SK-N-SH treated with all-trans-retinoic acid at 6 μM for 48 hours (cell line): ENCODE data around the gene ILKAP.

ENCODE experiments used
- ATAC-seq: fragments of 200-7000 bp; cut with Tn5 transposase; 3 replicates; pipeline ENCODE4 v1.9.1; 2020; ENCODE audit warnings: mild to moderate bottlenecking, moderate library complexity
- BACH2 ChIP-seq: fragments of 250-450 bp; sonication (Bioruptor Pico); IDR thresholded peaks from 2 replicates; pipeline ENCODE4 v1.9.0; 2021; ENCODE audit warnings: mild to moderate bottlenecking, borderline replicate concordance
- CSDC2 ChIP-seq: fragments of 250-450 bp; sonication (Bioruptor Pico); IDR thresholded peaks from 2 replicates; pipeline ENCODE4 v1.5.0; 2020; ENCODE audit warnings: mild to moderate bottlenecking, moderate library complexity
- ESRRG ChIP-seq: fragments of 250-450 bp; sonication (Bioruptor Pico); IDR thresholded peaks from 2 replicates; pipeline ENCODE4 v1.6.1; 2021; ENCODE audit warnings: mild to moderate bottlenecking
- GLIS3 ChIP-seq: fragments of 250-450 bp; sonication (Bioruptor Pico); IDR thresholded peaks from 2 replicates; pipeline ENCODE4 v1.5.0; 2020; ENCODE audit warnings: mild to moderate bottlenecking, moderate library complexity
- ISL1 ChIP-seq: fragments of 250-450 bp; sonication (Bioruptor Pico); IDR thresholded peaks from 2 replicates; pipeline ENCODE4 v2.1.2; 2022; ENCODE audit warnings: mild to moderate bottlenecking, moderate library complexity
- OSR1 ChIP-seq: fragments of 250-450 bp; sonication (Bioruptor Pico); IDR thresholded peaks from 2 replicates; pipeline ENCODE4 v1.8.0; 2022; ENCODE audit warnings: moderate library complexity, mild to moderate bottlenecking, inconsistent platforms
- PATZ1 ChIP-seq: fragments of 250-450 bp; sonication (Bioruptor Pico); IDR thresholded peaks from 2 replicates; pipeline ENCODE4 v1.8.0; 2020; ENCODE audit warnings: mild to moderate bottlenecking, moderate library complexity, borderline replicate concordance
- PPARA ChIP-seq: fragments of 250-450 bp; sonication (Bioruptor Pico); IDR thresholded peaks from 2 replicates; pipeline ENCODE4 v1.5.0; 2020; ENCODE audit warnings: mild to moderate bottlenecking, borderline replicate concordance
- RARB ChIP-seq: fragments of 250-450 bp; sonication (Bioruptor Pico); IDR thresholded peaks from 2 replicates; pipeline ENCODE4 v1.8.0; 2021; ENCODE audit warnings: mild to moderate bottlenecking, moderate library complexity
- SNAI2 ChIP-seq: fragments of 250-450 bp; sonication (Bioruptor Pico); IDR thresholded peaks from 2 replicates; pipeline ENCODE4 v1.5.0; 2020; ENCODE audit warnings: mild to moderate bottlenecking, moderate library complexity
- TCF4 ChIP-seq: fragments of 250-450 bp; sonication (Bioruptor Pico); IDR thresholded peaks from 2 replicates; pipeline ENCODE4 v1.8.0; 2021; ENCODE audit warnings: mild to moderate bottlenecking, moderate library complexity, borderline replicate concordance
- TOX ChIP-seq: fragments of 250-450 bp; sonication (Bioruptor Pico); IDR thresholded peaks from 2 replicates; pipeline ENCODE4 v1.8.0; 2021; ENCODE audit warnings: mild to moderate bottlenecking, moderate library complexity, borderline replicate concordance
- ZC3H10 ChIP-seq: fragments of 250-450 bp; sonication (Bioruptor Pico); IDR thresholded peaks from 2 replicates; pipeline ENCODE4 v1.5.1; 2021; ENCODE audit warnings: mild to moderate bottlenecking, moderate library complexity
- ZFP3 ChIP-seq: fragments of 250-450 bp; sonication (Bioruptor Pico); IDR thresholded peaks from 2 replicates; pipeline ENCODE4 v1.5.0; 2020; ENCODE audit warnings: mild to moderate bottlenecking, moderate library complexity
- ZFP30 ChIP-seq: fragments of 450-650 bp; formaldehyde crosslinking; IDR thresholded peaks from 2 replicates; pipeline ENCODE4 v1.5.0; 2022; ENCODE audit warnings: mild to moderate bottlenecking, moderate library complexity
- ZNF565 ChIP-seq: fragments of 450-650 bp; formaldehyde crosslinking; conservative IDR thresholded peaks from 2 replicates; pipeline ENCODE4 v1.5.0; 2020; ENCODE audit warnings: low read depth, mild to moderate bottlenecking, moderate library complexity
- ZNF70 ChIP-seq: fragments of 450-650 bp; formaldehyde crosslinking; IDR thresholded peaks from 2 replicates; pipeline ENCODE4 v1.5.0; 2020; ENCODE audit warnings: mild to moderate bottlenecking, moderate library complexity
- ZNF8 ChIP-seq: fragments of 450-650 bp; formaldehyde crosslinking; IDR thresholded peaks from 2 replicates; pipeline ENCODE4 v1.5.0; 2020; ENCODE audit warnings: mild to moderate bottlenecking, moderate library complexity
- TF ChIP-seq, protein P1 (sequence below): fragments of 250-450 bp; sonication (Bioruptor Pico); IDR thresholded peaks from 2 replicates; pipeline ENCODE4 v1.5.1; 2020; ENCODE audit warnings: low read depth, mild to moderate bottlenecking, moderate library complexity
- TF ChIP-seq, protein P2 (sequence below): fragments of 250-450 bp; sonication (Bioruptor Pico); IDR thresholded peaks from 2 replicates; pipeline ENCODE4 v1.5.1; 2021; ENCODE audit warnings: mild to moderate bottlenecking, moderate library complexity
- TF ChIP-seq, protein P3 (sequence below): fragments of 250-450 bp; sonication (Bioruptor Pico); IDR thresholded peaks from 2 replicates; pipeline ENCODE4 v1.5.0; 2020; ENCODE audit warnings: mild to moderate bottlenecking, moderate library complexity
- TF ChIP-seq, protein P4 (sequence below): fragments of 250-450 bp; sonication (Bioruptor Pico); IDR thresholded peaks from 2 replicates; pipeline ENCODE4 v1.8.0; 2021; ENCODE audit warnings: low read depth, mild to moderate bottlenecking, moderate library complexity, borderline replicate concordance

ILKAP gene

GRCh38 chr2:238158018-238158508 is 45.4 kb downstream of the ILKAP start:
- TF ChIP-seq ESRRG (CRISPR knock-in tag): no peak
- TF ChIP-seq TCF4 (CRISPR knock-in tag): no peak
- TF ChIP-seq ZNF8 (CRISPR knock-in tag): no peak
- no peak for TF ChIP-seq TOX (CRISPR knock-in tag)
- no peak for TF ChIP-seq SNAI2 (CRISPR knock-in tag)
- TF ChIP-seq BACH2 (CRISPR knock-in tag): no peak
- no peak for TF ChIP-seq ZC3H10 (CRISPR knock-in tag)
- TF ChIP-seq, protein P1, sequence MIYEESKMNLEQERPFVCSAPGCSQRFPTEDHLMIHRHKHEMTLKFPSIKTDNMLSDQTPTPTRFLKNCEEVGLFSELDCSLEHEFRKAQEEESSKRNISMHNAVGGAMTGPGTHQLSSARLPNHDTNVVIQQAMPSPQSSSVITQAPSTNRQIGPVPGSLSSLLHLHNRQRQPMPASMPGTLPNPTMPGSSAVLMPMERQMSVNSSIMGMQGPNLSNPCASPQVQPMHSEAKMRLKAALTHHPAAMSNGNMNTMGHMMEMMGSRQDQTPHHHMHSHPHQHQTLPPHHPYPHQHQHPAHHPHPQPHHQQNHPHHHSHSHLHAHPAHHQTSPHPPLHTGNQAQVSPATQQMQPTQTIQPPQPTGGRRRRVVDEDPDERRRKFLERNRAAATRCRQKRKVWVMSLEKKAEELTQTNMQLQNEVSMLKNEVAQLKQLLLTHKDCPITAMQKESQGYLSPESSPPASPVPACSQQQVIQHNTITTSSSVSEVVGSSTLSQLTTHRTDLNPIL: no peak
- TF ChIP-seq ZFP3 (CRISPR knock-in tag): no peak
- no peak for TF ChIP-seq ISL1 (CRISPR knock-in tag)
- TF ChIP-seq, protein P2, sequence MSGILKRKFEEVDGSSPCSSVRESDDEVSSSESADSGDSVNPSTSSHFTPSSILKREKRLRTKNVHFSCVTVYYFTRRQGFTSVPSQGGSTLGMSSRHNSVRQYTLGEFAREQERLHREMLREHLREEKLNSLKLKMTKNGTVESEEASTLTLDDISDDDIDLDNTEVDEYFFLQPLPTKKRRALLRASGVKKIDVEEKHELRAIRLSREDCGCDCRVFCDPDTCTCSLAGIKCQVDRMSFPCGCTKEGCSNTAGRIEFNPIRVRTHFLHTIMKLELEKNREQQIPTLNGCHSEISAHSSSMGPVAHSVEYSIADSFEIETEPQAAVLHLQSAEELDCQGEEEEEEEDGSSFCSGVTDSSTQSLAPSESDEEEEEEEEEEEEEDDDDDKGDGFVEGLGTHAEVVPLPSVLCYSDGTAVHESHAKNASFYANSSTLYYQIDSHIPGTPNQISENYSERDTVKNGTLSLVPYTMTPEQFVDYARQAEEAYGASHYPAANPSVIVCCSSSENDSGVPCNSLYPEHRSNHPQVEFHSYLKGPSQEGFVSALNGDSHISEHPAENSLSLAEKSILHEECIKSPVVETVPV (CRISPR knock-in tag): no peak
- ATAC-seq: no peak

DNA sequence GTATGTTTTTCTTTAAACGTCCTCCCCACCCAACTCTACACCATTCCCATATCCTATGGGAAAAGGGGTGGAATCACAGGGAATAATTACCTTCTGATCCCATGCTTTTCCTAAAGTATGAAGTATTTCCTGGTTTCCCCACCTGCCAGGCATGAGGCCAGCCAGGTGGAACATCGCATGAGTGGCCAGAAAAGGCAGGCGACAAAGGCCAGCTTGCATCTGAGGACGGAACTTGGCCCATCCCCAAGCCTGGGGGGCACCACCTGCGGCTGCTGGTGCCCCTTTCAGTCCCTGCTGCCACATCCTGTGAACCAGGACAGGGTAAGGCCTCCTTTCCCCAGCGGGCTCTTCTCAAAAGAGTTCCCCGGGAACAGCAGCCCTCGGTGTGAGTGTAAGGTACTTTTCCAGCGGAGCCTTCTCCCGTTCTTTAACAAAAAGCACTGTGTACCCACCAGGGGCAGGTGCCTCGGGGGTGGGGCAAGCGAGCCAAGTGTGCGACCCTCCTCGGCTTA is 45.9 kb downstream of the ILKAP start:
- TF ChIP-seq, protein P3, sequence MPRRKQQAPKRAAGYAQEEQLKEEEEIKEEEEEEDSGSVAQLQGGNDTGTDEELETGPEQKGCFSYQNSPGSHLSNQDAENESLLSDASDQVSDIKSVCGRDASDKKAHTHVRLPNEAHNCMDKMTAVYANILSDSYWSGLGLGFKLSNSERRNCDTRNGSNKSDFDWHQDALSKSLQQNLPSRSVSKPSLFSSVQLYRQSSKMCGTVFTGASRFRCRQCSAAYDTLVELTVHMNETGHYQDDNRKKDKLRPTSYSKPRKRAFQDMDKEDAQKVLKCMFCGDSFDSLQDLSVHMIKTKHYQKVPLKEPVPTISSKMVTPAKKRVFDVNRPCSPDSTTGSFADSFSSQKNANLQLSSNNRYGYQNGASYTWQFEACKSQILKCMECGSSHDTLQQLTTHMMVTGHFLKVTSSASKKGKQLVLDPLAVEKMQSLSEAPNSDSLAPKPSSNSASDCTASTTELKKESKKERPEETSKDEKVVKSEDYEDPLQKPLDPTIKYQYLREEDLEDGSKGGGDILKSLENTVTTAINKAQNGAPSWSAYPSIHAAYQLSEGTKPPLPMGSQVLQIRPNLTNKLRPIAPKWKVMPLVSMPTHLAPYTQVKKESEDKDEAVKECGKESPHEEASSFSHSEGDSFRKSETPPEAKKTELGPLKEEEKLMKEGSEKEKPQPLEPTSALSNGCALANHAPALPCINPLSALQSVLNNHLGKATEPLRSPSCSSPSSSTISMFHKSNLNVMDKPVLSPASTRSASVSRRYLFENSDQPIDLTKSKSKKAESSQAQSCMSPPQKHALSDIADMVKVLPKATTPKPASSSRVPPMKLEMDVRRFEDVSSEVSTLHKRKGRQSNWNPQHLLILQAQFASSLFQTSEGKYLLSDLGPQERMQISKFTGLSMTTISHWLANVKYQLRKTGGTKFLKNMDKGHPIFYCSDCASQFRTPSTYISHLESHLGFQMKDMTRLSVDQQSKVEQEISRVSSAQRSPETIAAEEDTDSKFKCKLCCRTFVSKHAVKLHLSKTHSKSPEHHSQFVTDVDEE (CRISPR knock-in tag): no peak
- no peak for TF ChIP-seq ZNF565 (CRISPR knock-in tag)

DNA sequence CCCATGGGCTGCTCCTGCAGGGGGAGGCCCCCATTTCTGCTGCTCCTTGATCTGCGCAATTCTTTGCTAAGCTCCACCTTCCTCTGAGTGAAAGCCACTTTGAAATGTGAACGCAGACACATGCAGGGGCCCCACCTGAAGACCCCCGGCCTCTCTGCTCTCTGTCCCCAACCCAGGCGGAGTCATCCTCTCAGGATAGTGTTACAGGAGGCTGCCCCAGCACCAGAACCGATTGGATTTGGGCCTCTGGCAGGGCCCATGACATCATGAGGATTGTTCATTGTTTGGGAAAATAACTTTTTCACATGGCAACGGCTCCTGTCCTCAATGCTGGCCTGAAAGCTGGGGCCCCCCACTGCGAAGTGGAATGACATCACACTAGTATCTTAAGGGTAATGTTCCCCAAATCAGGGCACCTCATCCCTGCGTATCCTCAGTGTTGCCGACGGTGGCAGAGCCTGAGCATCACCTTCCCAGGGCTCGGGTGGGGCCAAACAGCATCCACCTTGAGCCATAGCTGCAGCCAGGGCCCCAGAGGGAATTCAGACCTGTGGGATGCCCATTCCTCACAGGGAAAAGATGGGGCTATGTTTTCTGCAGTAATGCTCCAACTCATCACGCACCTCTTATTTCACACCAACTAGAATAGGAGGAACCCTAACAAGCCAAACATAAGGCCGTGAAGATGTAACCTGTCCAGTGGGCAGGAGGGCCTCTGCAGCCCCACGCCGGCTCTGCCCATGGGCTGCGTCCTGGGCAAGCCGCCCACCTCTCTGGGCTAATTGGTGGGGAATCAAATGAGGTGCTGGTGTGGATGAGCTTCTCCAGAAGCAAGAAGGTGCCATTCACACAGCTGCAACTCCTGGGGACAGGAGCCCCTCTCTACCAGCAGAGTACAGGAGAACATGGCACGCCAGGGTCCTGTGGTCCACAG is 47.5 kb downstream of the ILKAP start:
- no peak for ATAC-seq
- TF ChIP-seq PATZ1 (CRISPR knock-in tag): no peak
- TF ChIP-seq ZNF8 (CRISPR knock-in tag): no peak
- TF ChIP-seq SNAI2 (CRISPR knock-in tag): no peak
- TF ChIP-seq, protein P1: no peak
- no peak for TF ChIP-seq ZC3H10 (CRISPR knock-in tag)
- no peak for TF ChIP-seq RARB (CRISPR knock-in tag)

More for the DNA sequence above, 45.9 kb downstream of the ILKAP start:
- no peak for ATAC-seq

- ATAC-seq: no peak
- TF ChIP-seq BACH2 (CRISPR knock-in tag): no peak
- no peak for TF ChIP-seq GLIS3
- no peak for TF ChIP-seq ISL1 (CRISPR knock-in tag)
- no peak for TF ChIP-seq OSR1 (CRISPR knock-in tag)
- TF ChIP-seq, protein P4, sequence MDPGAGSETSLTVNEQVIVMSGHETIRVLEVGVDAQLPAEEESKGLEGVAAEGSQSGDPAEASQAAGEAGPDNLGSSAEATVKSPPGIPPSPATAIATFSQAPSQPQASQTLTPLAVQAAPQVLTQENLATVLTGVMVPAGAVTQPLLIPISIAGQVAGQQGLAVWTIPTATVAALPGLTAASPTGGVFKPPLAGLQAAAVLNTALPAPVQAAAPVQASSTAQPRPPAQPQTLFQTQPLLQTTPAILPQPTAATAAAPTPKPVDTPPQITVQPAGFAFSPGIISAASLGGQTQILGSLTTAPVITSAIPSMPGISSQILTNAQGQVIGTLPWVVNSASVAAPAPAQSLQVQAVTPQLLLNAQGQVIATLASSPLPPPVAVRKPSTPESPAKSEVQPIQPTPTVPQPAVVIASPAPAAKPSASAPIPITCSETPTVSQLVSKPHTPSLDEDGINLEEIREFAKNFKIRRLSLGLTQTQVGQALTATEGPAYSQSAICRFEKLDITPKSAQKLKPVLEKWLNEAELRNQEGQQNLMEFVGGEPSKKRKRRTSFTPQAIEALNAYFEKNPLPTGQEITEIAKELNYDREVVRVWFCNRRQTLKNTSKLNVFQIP (CRISPR knock-in tag): no peak
- no peak for TF ChIP-seq ESRRG (CRISPR knock-in tag)
- TF ChIP-seq ZC3H10 (CRISPR knock-in tag): no peak
- no peak for TF ChIP-seq ZFP30 (CRISPR knock-in tag)
- no peak for TF ChIP-seq PPARA (CRISPR knock-in tag)
- TF ChIP-seq, protein P1: no peak
- no peak for TF ChIP-seq CSDC2
- TF ChIP-seq ZFP3 (CRISPR knock-in tag): no peak
- TF ChIP-seq TOX (CRISPR knock-in tag): no peak
- TF ChIP-seq ZNF70 (CRISPR knock-in tag): no peak
Measured at GRCh38 chr2:238155051-238155760, 48.3 kb downstream of the ILKAP start.
